GM18858 (cell line): ENCODE results near the gene SHISA7.
"Not testable (repeated sequence)": the region's sequence is repeated elsewhere in the genome, so short reads cannot be mapped to it uniquely, and the experiment has no call there.

Experiments
- ATAC-seq: cut with Tn5 transposase; IDR thresholded peaks from one replicate; pipeline ENCODE4 v1.9.1; 2021; ENCODE audit not compliant: unreplicated experiment

Gene SHISA7

GRCh38 chr19:55421281-55421680, 21.8 kb downstream of the SHISA7 start:
- not testable (repeated sequence) for ATAC-seq

GRCh38 chr19:55419624-55420236, 23.4 kb downstream of the SHISA7 start:
- no peak for ATAC-seq

GRCh38 chr19:55419103-55419502, 24.0 kb downstream of the SHISA7 start:
- no peak for ATAC-seq

- ATAC-seq = no peak
Observed at GRCh38 chr19:55418185-55418584, 24.9 kb downstream of the SHISA7 start.

- no peak for ATAC-seq
Observed at GRCh38 chr19:55410168-55410567, 32.9 kb downstream of the SHISA7 start.

GRCh38 chr19:55409179-55409578, 33.9 kb downstream of the SHISA7 start:
- not testable (repeated sequence) for ATAC-seq

GRCh38 chr19:55408533-55408872, 34.6 kb downstream of the SHISA7 start:
- no peak for ATAC-seq

GRCh38 chr19:55407800-55408532, 35.1 kb downstream of the SHISA7 start:
- peak; percentile 63 for ATAC-seq

GRCh38 chr19:55407550-55407799, 35.6 kb downstream of the SHISA7 start, which contains the start of gene UBE2S:
Gene UBE2S, minus strand, starts transcription at chr19:55407788. Its CDS starts 199 bp downstream, at chr19:55407589.
- ATAC-seq = peak; percentile 19

- ATAC-seq = no peak
Observed at GRCh38 chr19:55406826-55407549, 36.1 kb downstream of the SHISA7 start.

DNA sequence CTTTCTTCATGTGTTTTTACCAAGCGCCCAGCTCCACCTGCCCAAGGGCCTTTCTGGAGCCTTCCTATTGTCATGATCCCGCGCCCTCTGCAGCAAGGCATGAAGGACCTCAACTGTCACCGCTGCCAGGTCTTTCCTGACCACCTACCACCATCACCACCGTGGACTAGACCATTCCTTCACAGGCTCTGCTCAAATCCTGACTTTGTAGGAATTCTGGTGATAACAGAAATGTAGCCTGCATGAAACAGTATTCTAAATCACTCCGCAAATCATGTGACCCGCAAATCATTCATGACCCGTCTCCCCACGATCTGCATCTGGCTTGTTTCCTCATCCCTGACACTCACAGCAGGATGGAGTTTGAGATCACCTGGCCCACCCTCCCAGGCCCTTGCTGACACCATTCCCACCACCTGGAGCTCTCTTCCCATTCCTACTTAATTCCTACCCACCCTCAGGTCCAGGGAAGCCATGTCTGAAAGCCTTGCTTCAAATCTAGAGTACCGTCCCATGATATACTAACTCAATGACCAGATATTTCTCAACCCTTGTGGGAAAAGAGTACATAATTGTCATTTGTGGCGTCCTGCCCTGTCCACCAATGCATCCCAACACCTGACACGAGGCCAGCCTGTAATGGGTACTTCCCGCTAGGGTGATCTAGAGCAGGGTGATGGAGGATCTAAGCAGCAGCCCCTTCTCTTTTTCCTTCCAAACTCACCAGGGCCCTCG, 36.8 kb downstream of the SHISA7 start:
- ATAC-seq = no peak

DNA sequence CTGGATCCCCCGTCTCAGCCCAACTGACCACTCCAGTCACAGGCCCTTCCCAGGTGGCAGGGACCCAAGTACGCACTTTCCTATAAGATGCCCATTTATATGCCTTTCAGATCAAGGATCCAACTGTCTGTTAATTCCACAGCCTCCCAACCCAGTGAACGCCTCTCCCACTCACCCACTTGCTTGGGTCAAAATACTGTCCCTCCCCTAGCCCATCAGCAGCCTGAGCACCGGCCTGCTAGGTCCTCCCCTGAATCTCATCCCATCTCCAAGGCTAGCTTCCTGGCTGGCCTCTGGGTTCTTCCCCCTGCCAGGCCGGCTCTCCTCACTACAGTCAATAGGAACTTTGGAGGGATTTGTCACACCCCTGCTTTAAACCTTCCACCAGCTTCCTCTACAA, 37.5 kb downstream of the SHISA7 start:
- no peak for ATAC-seq

DNA sequence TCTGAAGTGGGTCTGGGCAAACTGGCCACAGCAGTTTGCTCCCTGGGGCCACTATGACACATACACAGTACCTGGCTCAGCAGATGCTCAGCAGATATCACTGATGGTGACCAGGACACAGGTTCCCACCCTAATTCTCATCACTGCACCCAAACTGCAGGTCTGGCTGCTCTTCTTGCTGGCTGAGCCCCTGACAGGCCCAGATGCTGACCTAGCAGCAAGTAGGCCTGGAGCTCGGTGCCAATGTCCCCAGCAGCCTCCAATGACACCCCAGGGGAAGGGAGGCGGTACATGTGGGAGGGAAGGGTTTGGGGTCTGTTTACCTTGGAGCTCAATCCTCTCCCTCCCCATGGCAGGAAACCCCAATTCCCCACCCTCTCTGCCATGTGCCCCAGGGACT, 40.6 kb downstream of the SHISA7 start:
- ATAC-seq = no peak

- not testable (repeated sequence) for ATAC-seq
Observed at GRCh38 chr19:55401390-55401789, 41.7 kb downstream of the SHISA7 start.

GRCh38 chr19:55400281-55401087, 42.6 kb downstream of the SHISA7 start:
- ATAC-seq = no peak

DNA sequence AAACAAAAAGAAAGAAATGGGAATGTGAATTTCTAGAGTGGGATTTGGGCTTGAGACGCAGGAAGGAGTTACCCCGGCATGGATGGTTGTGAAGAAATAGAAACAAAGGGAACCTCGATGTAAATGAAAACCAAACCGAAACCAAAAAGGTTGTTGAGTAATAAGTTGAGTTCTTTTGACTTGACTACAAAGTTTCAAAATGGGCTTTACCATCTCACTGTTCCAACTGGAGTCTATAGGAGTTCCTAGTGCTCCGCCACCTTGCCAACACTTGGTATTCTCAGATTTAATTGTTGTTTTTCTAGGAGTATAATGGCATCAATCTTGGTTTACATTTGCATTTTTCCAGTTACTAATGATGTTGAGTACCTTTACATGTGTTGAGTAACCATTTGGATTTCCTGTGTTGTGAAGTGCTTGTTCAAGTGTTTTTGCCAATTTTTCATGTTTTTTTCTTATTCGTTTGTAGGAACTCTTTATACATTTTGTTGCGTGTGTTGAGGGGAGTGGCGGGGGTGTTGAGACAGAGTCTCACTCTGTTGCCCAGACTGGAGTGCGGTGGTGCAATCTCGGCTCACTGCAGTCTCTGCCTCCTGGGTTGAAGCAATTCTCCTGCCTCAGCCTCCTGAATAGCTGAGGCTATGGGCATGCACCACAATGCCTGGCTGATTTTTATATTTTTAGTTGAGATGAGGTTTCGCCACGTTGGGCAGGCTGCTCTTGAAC, 44.7 kb downstream of the SHISA7 start:
- no peak for ATAC-seq

DNA sequence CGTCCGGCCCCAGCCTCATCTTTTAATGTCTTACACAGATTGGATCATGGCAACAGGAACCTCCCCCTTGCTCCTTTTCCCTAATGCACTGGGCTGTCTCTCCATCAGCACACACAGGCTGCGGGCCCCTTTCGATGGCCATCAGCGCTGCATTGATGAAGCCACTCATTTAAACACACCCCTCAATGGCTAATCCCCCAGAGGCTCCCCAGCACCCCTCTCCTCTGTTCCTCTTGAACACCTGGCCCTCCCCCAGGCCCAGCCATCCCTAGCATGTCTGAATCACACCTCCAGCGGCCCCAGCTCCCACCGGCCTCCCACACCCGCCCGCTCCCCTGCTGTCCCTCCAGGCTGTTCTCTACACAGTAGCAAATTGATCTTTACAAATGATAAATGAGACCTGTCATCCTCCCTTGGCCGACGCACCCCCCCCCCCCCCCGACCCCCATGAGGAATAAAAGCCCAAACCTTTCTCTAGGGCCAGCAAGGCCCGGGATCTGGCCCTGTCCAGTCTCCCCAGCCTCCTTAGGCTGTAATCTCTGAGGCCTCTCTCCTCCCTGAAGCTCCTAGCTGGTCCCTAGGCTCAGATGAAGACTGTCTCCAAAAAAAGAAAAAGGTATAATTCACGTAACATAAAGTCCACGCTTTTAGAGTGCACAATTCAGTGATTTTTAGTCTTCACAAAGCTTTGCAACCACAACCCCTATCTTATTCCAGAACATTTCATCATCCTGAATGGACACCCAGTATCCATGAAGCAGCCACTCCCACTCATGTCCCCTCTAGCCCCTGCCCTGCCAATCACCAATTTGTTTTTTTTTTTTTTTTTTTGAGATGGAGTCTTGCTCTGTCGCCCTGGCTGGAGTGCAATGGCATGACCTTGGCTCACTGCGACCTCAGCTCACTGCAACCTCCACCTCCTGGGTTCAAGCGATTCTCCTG, 50.0 kb downstream of the SHISA7 start:
- no peak for ATAC-seq

DNA sequence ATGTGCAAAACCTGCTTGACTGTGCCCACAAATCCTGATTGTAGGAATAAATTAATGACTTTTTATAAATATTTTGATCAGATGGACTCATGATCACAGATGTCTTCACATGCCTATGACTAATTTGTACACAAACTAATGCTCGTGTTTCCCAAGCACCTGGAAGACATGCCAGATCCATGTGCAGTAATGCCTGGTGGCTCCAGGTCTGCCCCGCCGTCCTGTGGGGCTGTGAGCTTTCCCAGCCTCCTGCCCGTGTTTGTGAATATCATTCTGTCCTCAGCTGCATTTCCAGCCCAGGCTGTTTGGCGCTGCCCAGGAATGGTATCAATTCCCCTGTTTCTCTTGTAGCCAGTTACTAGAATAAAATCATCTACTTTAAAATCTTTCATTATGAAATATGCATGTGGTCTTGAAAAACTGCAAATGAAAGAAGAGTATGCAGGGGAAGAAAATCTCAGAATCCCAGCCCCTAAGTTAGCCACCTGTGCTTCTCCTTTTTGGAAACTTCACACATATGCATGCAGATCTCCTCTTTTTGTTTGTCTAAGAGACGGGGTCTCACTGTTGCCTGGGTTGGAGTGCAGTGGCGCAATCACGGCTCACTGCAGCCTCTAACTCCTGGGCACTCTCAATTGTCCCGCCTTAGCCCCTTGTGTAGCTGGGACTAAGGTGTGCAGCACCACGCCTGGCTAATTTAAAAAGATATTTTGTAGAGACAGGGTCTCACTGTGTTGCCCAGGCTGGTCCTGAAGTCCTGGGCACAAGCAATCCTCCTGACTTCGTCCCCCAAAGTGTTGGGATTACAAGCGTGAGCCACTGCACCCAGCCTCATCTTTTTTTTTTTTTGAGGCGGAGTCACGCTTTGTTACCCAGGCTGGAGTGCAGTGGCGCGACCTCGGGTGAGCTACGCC, 51.1 kb downstream of the SHISA7 start:
- ATAC-seq = no peak
